ENCODE results near the gene KLHL12.

- no peak for TF ChIP-seq CTCF (conservative IDR thresholded peaks at IDR 0.05)
- no peak for TF ChIP-seq ZFX (IDR thresholded peaks at IDR 0.05)
Observed at GRCh38 chr1:202961220-202961880, 34.3 kb upstream of the KLHL12 start.
